Myocyte (in vitro differentiated cells): ENCODE measurements around the gene GPS1. TPM values are rescaled to one million over a fixed set of nuclear protein-coding genes. Genes with fewer than 3 reads are reported as not detected.

Experiments used
- DNase-seq: peaks from one replicate; pipeline ENCODE4 v3.0.0-alpha.2; 2012; ENCODE audit warnings: low read depth
- total RNA-seq: library from RNA; depleted of rRNA; stranded (reverse); fragments of >200 nt; gene quantifications from 2 replicates; pipeline ENCODE4 v1.2.3, GENCODE V29; 2014

GPS1 gene
- total RNA-seq, 1 donor from 2014 or later = 121 TPM

GRCh38 chr17:82041144-82041814 is 10.4 kb upstream of the GPS1 start:
- DNase-seq = no peak

- no peak for DNase-seq
Observed at GRCh38 chr17:82042649-82043048, 9.0 kb upstream of the GPS1 start.

- no peak for DNase-seq
Observed at GRCh38 chr17:82043507-82043906, 8.2 kb upstream of the GPS1 start.

GRCh38 chr17:82045936-82046484 is 5.7 kb upstream of the GPS1 start:
- DNase-seq = no peak

GRCh38 chr17:82046903-82047302 is 4.8 kb upstream of the GPS1 start:
- DNase-seq = no peak

- DNase-seq = no peak
Observed at GRCh38 chr17:82047379-82047778, 4.3 kb upstream of the GPS1 start.

- no peak for DNase-seq
Observed at GRCh38 chr17:82047914-82048570, 3.7 kb upstream of the GPS1 start.

GRCh38 chr17:82048571-82048971 is 3.1 kb upstream of the GPS1 start:
- no peak for DNase-seq

GRCh38 chr17:82049106-82049505 is 2.6 kb upstream of the GPS1 start:
- no peak for DNase-seq

GRCh38 chr17:82049521-82049971 is 2.2 kb upstream of the GPS1 start:
- DNase-seq = no peak

GRCh38 chr17:82050152-82050760 is 1.4 kb upstream of the GPS1 start:
- DNase-seq = no peak

- DNase-seq = no peak
Observed at GRCh38 chr17:82050761-82051641, 697 bp upstream of the GPS1 start.

GRCh38 chr17:82052638-82053059 is 951 bp downstream of the GPS1 start:
- DNase-seq = no peak

- no peak for DNase-seq
Observed at GRCh38 chr17:82053130-82053529, 1.4 kb downstream of the GPS1 start.

GRCh38 chr17:82053556-82054263 is 2.0 kb downstream of the GPS1 start:
- no peak for DNase-seq

- no peak for DNase-seq
Observed at GRCh38 chr17:82054351-82055022, 2.8 kb downstream of the GPS1 start.

- DNase-seq = no peak
Observed at GRCh38 chr17:82055023-82055964, 3.6 kb downstream of the GPS1 start.

- DNase-seq = no peak
Observed at GRCh38 chr17:82055965-82056728, 4.4 kb downstream of the GPS1 start.
